Activated CD8-positive, alpha-beta T cell treated with anti-CD3 and anti-CD28 coated beads for 36 hours (primary cell): ENCODE data around the gene KMT2C. TPM values are rescaled to one million over a fixed set of nuclear protein-coding genes. Genes with fewer than 3 reads are reported as not detected.

Source experiments
- ATAC-seq: fragments of 200-7000 bp; cut with Tn5 transposase; one replicate; pipeline ENCODE4 v1.10.0; 2021; ENCODE audit warnings: mild to moderate bottlenecking, moderate library complexity
- CTCF ChIA-PET: fragments of 350-600 bp; sonication (Branson Sonifier 250); formaldehyde crosslinking; loops from one replicate; lab custom pipeline; 2021; ENCODE audit warnings: antibody characterized with exemption; lab: Charles Lee
- POLR2A ChIA-PET: fragments of 350-600 bp; sonication (Branson Sonifier 250); formaldehyde crosslinking; loops from one replicate; lab custom pipeline; 2021; ENCODE audit warnings: antibody characterized with exemption; lab: Charles Lee
- DNase-seq: peaks from one replicate; pipeline ENCODE4 v3.0.0-alpha.2; 2020
- H3K27ac Mint-ChIP-seq: one replicate; pipeline ENCODE4 v1.8.0; 2021; ENCODE audit warnings: mild to moderate bottlenecking, mixed read lengths
- H3K27me3 Mint-ChIP-seq: one replicate; pipeline ENCODE4 v1.8.0; 2021; ENCODE audit warnings: mixed read lengths
- H3K36me3 Mint-ChIP-seq: one replicate; pipeline ENCODE4 v1.8.0; 2021; ENCODE audit warnings: low read depth, mixed read lengths
- H3K4me1 Mint-ChIP-seq: one replicate; pipeline ENCODE4 v1.8.0; 2021; ENCODE audit warnings: low read depth, mixed read lengths
- H3K4me3 Mint-ChIP-seq: one replicate; pipeline ENCODE4 v1.8.0; 2021; ENCODE audit warnings: mild to moderate bottlenecking, moderate library complexity, mixed read lengths
- H3K9me3 Mint-ChIP-seq: one replicate; pipeline ENCODE4 v1.8.0; 2021; ENCODE audit warnings: mixed read lengths
- CTCF ChIP-seq: fragments of 200-600 bp; IDR thresholded peaks from one replicate; pipeline ENCODE4 v1.8.0; 2022; ENCODE audit warnings: antibody characterized with exemption, mild to moderate bottlenecking
- intact Hi-C: fragments of 100-400 bp; cut with micrococcal nuclease; formaldehyde crosslinking; loops from one replicate; pipeline ENCODE4 v1.10.0; 2022
- total RNA-seq, 2 experiments: library from RNA; stranded (reverse); gene quantifications; one replicate each; pipeline ENCODE4 v1.2.3, GENCODE V29; 2021

The KMT2C gene
- total RNA-seq, 2 experiments from 2014 or later: 48.5 to 52.8 TPM

- intact Hi-C loops: no loop called here
- Mint-ChIP-seq H3K9me3 (no peaks in the 10 kb centered on the region), H3K27ac (no peak overlapping the region), H3K4me1 (peaks cover 27% of the 10 kb centered on the region), H3K36me3 (peaks cover 48% of the 10 kb centered on the region), H3K27me3 (no peaks in the 10 kb centered on the region), H3K4me3 (no peak overlapping the region)
- no peak for DNase-seq
- ATAC-seq: no peak
- ChIA-PET CTCF (no interaction called here), POLR2A (interaction anchor here (0.9 kb wide), 1 partner anchor 146 kb away, joined by 3 read pairs; no protein-coding TSS in a partner anchor)
- no peak for TF ChIP-seq CTCF
These were observed 295.7 kb downstream of the KMT2C start for GRCh38 chr7:152140067-152140466.

GRCh38 chr7:152137476-152138025, 298.3 kb downstream of the KMT2C start:
- DNase-seq (no peak), ATAC-seq (no peak)
- TF ChIP-seq CTCF: no peak
- intact Hi-C loops: no loop called here
- H3K4me1 Mint-ChIP-seq: peaks cover 2% of the 10 kb centered on the region
- no peak overlapping the region for H3K4me3 Mint-ChIP-seq
- ChIA-PET POLR2A (no interaction called here), CTCF (interaction anchor here (1.2 to 2.0 kb wide), 2 partner anchors 8 to 14 kb away, joined by 3 to 6 read pairs; no protein-coding TSS in a partner anchor)
- no peak overlapping the region for H3K27ac Mint-ChIP-seq
- no peaks in the 10 kb centered on the region for H3K27me3 Mint-ChIP-seq
- peaks cover 32% of the 10 kb centered on the region for H3K36me3 Mint-ChIP-seq
- H3K9me3 Mint-ChIP-seq: no peaks in the 10 kb centered on the region

- H3K9me3 Mint-ChIP-seq: no peaks in the 10 kb centered on the region
- DNase-seq (no peak), ATAC-seq (no peak)
- no peaks in the 10 kb centered on the region for H3K4me1 Mint-ChIP-seq
- CTCF ChIA-PET: interaction anchor here (1.2 to 2.0 kb wide), 2 partner anchors 9 to 13 kb away, joined by 3 to 6 read pairs; no protein-coding TSS in a partner anchor
- POLR2A ChIA-PET: no interaction called here
- peaks cover 32% of the 10 kb centered on the region for H3K36me3 Mint-ChIP-seq
- intact Hi-C loops: no loop called here
- TF ChIP-seq CTCF: no peak
- H3K4me3 Mint-ChIP-seq: no peak overlapping the region
- peak overlapping the region; percentile 43 for H3K27ac Mint-ChIP-seq
- H3K27me3 Mint-ChIP-seq: no peaks in the 10 kb centered on the region
These were observed 299.1 kb downstream of the KMT2C start for GRCh38 chr7:152136686-152137085.

GRCh38 chr7:152133804-152134203, 302.0 kb downstream of the KMT2C start:
- Mint-ChIP-seq H3K27ac (peak overlapping the region; percentile 18), H3K36me3 (peaks cover 23% of the 10 kb centered on the region), H3K9me3 (no peaks in the 10 kb centered on the region), H3K27me3 (no peaks in the 10 kb centered on the region), H3K4me3 (no peak overlapping the region), H3K4me1 (no peaks in the 10 kb centered on the region)
- POLR2A ChIA-PET: no interaction called here
- intact Hi-C loops: no loop called here
- no peak for ATAC-seq
- TF ChIP-seq CTCF: no peak
- DNase-seq: no peak
- CTCF ChIA-PET: interaction anchor here (0.9 to 2.4 kb wide), 2 partner anchors 9 to 12 kb away, joined by 3 to 6 read pairs; no protein-coding TSS in a partner anchor

- POLR2A ChIA-PET: no interaction called here
- no peak for TF ChIP-seq CTCF
- Mint-ChIP-seq H3K27ac (no peak overlapping the region), H3K36me3 (peaks cover 22% of the 10 kb centered on the region), H3K9me3 (no peaks in the 10 kb centered on the region), H3K4me3 (no peak overlapping the region), H3K4me1 (no peaks in the 10 kb centered on the region), H3K27me3 (no peaks in the 10 kb centered on the region)
- no peak for ATAC-seq
- DNase-seq: no peak
- intact Hi-C loops: no loop called here
- CTCF ChIA-PET: interaction anchor here (2.4 kb wide), 1 partner anchor 13 kb away, joined by 6 read pairs; no protein-coding TSS in a partner anchor
These were observed 303.0 kb downstream of the KMT2C start for GRCh38 chr7:152132812-152133211.
